Mammary epithelial cell (primary cell): ENCODE measurements around the gene ATP6V0A4.
"Not testable (repeated sequence)": the region's sequence is repeated elsewhere in the genome, so short reads cannot be mapped to it uniquely, and the experiment has no call there.

Experiments
- EZH2 ChIP-seq: IDR thresholded peaks from 2 replicates; pipeline ENCODE4 v1.6.1; 2012; ENCODE audit warnings: low read length, inconsistent platforms, borderline replicate concordance
- TF ChIP-seq, protein P1 (sequence below), 2 donors: IDR thresholded peaks in 1 of 2; conservative IDR thresholded peaks in 1 of 2; 2 replicates each; pipeline ENCODE4 v1.5.1; 2011 to 2012; ENCODE audit warnings: inconsistent platforms in 2 of 2, low read length in 2 of 2, mild to moderate bottlenecking in 2 of 2, control low read depth in 1 of 2, low read depth in 1 of 2; ENCODE audit not compliant: insufficient read depth in 1 of 2; ENCODE audit errors: extremely low read depth in 1 of 2

GRCh38 chr7:138688037-138688436 is 110.0 kb downstream of the ATP6V0A4 start:
- TF ChIP-seq, protein P1, sequence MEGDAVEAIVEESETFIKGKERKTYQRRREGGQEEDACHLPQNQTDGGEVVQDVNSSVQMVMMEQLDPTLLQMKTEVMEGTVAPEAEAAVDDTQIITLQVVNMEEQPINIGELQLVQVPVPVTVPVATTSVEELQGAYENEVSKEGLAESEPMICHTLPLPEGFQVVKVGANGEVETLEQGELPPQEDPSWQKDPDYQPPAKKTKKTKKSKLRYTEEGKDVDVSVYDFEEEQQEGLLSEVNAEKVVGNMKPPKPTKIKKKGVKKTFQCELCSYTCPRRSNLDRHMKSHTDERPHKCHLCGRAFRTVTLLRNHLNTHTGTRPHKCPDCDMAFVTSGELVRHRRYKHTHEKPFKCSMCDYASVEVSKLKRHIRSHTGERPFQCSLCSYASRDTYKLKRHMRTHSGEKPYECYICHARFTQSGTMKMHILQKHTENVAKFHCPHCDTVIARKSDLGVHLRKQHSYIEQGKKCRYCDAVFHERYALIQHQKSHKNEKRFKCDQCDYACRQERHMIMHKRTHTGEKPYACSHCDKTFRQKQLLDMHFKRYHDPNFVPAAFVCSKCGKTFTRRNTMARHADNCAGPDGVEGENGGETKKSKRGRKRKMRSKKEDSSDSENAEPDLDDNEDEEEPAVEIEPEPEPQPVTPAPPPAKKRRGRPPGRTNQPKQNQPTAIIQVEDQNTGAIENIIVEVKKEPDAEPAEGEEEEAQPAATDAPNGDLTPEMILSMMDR (conservative IDR thresholded peaks at IDR 0.05 in 1 of 2, IDR thresholded peaks at IDR 0.05 in 1 of 2; ENCODE audit: extremely low read depth in 1 of 2, insufficient read depth in 1 of 2, low read depth in 1 of 2, low read length in 2 of 2): not testable (repeated sequence)
- not testable (repeated sequence) for TF ChIP-seq EZH2
